ENCODE data around the gene PLA2G2F.

The PLA2G2F gene

DNA sequence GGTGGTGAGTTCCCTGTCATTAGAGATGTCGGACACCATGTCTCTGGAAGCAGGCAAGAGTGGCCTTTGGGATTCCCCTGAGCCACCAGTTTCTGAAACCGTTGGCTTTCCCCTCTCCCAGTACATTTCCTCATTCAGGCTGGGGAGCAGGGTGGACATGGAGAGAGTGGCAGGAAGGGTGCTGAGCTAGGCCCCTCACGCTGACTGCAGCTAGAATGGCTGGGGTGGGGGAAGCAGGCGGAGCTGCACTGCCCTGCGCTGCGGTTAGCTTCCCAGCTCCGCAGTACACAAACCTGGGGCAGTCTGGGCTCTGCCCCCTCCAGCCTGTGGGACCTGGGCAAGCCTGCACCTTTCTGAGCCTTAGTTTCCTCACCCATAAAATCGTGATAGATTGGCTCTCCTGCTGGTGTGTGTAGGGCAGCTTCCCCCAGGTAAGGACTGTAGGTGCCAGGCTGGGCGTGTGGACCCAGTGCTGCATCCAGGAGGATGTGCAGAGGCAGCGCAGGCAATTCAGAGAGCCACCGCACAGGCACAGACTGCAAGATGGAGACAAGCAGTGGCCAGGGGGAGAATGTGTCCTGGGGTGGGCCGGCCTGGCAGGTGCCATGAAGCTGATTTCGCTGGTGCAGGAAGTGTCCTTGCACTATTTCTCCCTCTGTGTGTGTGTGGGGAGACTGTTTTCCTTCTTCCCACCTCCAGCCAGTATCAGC lies 3.0 kb downstream of the PLA2G2F start:
- DNase-seq (ENCODE audit: low read depth in 2 of 2) = no peak

DNA sequence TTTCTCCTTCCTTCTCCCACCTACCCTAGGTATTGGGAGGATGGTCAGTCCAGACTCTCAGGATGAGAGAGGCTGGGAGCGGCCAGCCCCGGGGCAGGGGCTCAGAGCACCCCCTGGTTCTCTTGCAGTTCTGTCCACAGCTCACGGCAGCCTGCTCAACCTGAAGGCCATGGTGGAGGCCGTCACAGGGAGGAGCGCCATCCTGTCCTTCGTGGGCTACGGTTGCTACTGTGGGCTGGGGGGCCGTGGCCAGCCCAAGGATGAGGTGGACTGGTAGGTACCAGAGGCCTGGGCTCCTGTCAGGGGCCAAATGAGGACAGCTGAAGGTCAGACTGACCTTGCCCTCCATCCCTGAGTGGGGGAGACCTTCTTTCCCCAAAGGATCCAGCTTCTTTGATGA lies 4.2 kb downstream of the PLA2G2F start:
- DNase-seq (ENCODE audit: low read depth in 2 of 2) = no peak

DNA sequence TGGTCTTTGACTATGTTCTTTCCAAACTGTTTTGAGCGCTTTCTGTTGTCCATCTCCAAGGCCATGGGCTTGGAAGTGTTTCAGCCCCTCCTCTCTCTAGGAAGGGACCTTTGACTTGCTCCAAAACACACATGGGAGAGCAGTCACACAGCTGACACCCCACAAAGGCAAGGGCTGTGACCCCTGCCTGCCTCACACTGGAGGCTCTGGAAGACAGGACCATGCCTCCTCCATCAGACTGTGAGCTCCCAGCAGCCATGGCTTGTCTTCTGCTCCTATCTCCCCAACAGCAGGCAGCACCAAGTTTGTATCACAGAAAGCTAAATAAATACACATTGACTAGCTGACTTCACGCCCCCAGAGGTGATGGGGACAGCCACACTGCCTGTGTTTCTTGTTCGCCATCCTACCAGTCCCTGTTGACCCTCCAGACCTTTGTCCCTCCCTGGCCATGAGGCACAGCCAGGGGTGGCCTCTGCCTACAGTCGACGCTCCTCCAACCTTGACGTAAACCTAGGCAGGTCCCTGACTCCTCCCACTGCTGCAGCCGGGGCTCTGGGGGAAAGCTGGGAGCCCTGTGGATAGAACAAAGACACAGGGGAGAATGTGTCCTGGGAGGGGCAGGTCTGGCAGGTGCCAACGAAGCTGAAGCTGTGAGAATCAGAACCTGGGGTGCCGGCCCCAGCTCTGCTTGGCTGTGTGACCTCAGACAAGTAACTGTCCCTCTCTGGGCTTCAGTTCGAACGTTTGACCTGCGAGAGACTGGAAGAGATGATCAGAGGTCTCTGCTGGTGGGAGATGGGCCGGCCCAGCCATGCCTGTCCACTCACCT lies 4.8 kb downstream of the PLA2G2F start:
- no peak for DNase-seq (ENCODE audit: low read depth in 2 of 2)

DNA sequence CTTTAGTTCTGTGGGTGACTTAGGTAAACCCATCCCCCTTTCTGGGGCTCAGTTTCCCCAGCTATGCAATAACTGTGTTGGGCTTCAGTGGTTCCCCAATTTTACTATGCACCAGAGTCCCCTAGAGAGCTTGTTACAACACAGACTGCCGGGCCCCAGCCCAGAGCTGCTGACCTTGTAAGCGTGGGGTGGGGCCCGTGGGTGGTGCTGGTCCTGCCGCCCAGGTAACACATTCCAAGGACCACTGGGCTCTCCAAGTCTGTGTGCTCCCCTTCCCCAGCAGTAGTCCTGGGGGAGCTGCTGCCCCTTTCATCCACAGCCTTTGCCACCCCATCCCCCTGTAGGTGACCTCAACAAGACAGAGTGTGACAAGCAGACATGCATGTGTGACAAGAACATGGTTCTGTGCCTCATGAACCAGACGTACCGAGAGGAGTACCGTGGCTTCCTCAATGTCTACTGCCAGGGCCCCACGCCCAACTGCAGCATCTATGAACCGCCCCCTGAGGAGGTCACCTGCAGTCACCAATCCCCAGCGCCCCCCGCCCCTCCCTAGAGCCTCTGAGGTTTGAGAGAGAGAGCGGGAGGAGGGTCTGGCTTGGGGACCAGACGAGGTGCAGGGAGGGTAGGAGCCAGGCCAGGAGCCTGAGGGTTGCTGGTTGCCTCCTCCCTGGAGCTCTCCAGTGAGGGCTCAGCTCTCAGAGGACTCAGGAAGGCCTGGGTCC lies 8.9 kb downstream of the PLA2G2F start:
- no peak for DNase-seq (ENCODE audit: low read depth in 2 of 2)

DNA sequence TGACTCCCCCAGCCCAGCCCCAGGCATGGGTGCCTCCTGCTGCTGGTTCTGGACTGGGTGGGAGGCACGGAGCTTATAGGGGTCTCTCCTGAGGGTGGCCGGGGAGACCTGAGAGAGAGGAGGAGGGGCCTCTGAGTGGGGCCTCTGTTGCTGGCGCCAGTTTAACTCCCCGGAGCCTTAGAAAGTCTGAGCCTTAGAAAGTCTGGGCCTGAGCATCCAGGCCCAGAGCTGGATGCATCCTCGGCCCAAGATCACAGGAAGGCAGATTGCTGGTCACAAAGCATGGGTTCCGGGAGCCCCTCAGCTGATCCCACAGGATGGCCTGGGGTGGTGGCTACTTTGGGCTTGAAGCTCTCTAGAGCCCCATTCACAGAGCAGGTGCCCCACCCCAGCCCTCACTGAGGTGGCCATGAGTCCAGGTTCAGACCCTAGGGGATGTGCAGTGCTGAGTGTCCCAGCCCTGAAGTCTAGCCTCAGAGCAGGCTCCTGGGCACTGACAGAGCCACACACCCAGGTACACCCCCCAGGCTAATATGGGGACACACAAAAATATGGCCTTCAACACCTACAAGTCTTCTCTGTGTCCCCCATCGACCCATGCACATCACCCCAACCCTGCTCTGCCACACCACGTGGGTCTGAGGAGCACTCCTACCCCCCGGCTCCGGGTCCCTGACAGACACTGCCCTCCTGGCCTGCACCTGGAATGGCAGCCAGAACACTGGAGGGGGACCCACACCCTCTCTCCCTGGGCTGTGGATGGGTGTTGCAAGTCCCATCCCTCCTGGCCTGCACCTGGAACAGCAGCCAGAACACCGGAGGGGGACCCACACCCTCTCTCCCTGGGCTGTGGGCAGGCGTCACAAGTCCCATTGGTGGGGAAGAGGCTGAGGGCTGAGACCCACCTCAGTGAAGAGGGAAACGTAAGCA lies 9.7 kb downstream of the PLA2G2F start:
- DNase-seq (ENCODE audit: low read depth in 2 of 2) = no peak

DNA sequence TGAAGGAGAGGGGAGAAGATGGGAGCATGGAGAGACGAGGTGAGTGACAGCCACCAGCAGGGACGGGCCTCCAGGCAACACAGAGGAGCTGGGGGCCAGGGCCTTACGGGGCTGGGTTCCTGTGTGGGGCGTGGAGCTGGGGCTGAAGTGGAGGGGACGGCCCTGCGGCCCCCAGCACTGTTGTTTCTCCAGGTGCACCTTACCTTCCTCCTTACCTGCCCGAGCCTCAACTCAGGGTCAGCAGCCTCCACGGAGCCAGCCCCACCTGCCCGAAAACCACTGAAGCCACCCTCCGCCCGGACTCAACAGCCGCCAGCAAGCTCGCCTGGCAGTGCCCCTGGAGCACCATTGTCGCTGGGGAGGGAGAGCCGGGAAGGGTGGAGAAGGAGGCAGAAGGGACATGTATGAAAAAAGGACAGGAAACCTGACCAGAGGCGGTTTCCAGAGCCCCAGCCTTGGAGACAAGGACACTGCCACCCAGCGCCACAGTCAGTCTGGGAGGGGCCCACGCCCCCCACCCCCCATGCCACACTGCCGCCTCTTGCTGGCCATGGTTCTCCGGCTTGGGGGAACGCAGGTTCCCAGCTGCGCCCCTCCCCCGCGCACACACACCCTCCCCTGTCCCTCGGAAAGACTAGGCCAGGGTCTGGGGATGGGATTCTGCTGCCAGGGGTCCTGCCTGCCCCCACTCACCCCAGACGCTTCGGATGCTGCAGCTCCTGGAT lies 10.6 kb downstream of the PLA2G2F start:
- no peak for DNase-seq (ENCODE audit: low read depth in 2 of 2)

DNA sequence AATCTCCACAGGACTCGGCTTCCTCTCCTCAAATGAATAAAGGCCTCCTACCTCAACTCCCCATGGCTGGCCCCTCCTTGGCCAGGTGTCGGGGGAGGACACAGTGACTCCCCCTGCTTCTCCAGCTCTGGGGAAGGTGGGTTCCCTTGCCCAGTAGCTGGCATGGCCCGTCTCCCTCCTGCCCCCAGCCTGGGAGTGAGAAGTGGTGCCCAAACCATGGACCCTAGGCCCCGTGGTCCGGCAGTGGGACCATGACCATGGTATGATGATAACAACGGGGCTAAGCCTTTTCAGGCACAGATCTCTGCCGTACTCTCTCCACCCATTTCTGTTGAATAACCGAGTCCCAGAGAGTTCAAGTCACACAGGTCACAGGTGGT lies 11.2 kb downstream of the PLA2G2F start:
- no peak for DNase-seq (ENCODE audit: low read depth in 2 of 2)

DNA sequence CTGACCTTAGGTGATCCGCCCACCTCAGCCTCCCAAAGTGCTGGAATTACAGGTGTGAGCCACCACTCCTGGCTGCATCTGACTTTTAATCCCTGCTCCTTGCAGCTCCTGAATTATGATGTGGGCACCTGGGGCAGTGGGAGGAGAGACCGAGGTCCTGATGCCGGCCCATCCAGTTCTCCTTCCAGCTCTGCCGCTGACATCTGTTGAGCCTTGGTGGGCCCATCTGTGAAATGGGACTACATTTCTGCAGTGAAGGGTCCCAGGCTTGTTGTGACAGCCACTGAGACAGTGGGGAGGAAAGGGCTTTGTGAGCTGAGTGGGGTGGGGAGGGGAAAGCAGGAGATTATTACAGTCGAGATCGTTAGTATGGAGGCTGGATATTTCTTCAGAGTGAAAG lies 11.8 kb downstream of the PLA2G2F start:
- DNase-seq (ENCODE audit: low read depth in 2 of 2) = no peak

DNA sequence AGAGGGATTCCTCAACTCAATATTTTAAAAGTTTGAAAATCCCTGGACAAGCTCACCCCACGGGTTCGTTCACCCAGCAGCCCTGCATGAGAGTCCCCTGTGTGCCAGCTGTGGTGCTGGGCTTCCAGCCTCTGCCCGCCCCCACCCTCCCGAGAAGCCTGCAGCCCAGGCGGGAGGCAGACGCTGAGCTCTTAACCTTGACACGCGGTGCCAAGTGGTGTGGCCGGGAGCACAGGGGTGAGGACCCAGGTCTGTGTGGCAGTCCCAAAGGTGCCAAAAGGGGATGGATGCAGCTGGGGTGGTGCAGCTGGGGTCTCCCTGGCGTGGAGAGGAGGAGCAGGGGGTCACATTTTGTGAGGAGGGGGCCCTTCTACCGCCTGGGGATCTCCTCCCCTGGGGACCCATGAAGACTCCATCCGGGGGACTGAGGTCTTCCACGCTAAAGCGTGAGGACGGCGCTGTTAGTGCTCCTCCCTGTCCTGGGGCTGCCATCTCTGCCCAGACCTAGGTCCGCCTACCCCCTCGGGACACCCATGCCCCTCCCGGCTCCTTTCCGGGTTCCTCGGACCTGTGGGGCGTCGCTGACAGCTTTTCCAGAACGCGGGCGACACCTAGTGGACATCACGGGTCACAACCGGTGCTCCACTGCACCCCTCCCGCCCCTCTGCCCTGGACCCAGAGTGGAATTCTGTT lies 12.9 kb downstream of the PLA2G2F start:
- DNase-seq (ENCODE audit: low read depth in 2 of 2) = peak; percentile 48 to 51

DNA sequence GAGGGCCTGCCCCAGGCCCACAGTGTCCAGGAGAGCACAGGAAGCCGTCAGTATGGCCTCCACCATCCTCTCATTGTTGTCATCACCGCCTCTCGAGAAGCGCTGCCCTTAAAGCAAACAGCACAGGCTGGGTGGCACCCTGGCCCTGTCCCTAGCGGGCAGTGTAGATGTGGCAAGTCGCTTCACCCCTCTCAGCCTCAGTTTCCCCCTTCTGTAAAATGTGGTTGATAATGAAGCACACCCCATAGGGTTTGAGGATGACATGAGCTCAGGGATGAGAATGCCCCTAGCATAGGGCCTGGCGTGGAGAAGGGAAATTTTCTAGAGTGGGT lies 13.4 kb downstream of the PLA2G2F start:
- no peak for DNase-seq (ENCODE audit: low read depth in 2 of 2)

DNA sequence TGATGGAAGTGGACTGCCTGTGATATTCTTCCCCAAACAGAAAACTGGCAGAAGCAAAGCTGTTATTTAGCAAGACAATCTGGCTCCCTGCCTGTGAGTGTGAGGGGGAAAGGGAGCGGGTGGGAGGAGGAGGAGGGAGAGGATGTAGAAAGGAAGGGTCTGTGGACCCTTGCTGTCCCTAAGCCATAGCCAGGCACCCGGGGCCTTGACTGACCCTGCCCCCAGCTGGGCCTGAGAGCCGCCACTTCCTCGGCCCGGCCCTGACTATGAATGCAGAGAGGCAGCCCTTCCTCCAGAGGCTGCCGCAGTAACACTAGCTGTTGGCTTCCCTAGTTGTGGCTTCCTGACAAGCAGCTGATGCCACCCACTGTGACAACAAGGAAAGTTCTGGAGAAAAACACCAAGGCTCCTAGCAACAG lies 13.9 kb downstream of the PLA2G2F start:
- no peak for DNase-seq (ENCODE audit: low read depth in 2 of 2)

DNA sequence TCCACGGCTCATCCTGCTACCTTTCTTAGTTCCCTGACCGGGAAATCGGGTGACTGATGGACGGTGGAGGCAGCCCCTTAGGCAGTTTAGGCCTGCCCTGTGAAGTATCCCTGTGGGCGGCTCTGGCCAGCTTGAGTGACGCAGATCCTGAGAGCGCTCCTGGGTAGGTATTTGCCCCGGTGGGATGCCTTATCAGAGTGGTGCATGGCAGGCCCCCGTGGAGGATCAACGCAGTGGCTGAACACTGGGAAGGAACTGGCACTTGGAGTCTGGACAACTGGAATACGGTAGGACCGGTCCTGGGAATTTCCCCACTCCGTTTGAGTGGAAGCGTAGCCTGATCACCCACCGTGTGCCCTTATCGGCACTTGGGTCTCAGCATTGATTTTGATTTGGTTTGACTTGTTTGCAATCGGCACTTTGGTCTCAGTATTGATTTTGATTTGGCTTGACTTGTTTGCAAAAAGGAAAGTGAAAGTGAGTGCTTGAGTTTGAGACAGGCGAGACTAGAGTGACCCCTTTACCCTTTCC lies 15.2 kb downstream of the PLA2G2F start:
- no peak for DNase-seq (ENCODE audit: low read depth in 2 of 2)

DNA sequence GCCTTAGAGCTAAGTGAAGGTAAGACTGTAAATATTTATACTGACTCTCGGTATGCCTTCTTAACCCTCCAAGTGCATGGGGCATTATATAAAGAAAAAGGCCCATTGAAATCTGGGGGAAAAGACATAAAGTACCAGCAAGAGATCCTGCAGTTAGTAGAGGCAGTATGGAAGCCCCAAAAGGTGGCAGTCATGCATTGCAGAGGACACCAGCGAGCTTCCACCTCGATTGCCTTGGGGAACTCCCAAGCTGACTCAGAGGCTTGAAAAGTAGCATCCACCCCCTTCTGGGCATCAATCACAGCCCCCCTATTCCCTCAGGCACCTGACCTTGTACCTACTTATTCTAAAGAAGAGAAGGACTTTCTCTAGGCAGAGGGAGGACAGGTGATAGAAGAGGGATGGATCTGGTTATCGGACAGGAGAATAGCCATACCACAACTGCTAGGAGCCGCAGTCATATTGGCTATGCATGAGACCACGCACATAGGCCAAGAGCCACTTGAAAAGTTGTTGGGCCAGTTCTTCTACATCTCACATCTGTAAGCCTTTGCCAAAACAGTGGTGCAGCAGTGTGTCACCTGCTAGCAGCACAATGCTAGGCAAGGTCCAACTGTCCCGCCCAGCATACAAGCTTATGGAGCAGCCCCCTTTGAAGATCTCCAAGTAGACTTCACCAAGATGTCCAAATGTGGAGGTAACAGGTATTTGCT lies 19.4 kb downstream of the PLA2G2F start:
- no peak for DNase-seq (ENCODE audit: low read depth in 2 of 2)

DNA sequence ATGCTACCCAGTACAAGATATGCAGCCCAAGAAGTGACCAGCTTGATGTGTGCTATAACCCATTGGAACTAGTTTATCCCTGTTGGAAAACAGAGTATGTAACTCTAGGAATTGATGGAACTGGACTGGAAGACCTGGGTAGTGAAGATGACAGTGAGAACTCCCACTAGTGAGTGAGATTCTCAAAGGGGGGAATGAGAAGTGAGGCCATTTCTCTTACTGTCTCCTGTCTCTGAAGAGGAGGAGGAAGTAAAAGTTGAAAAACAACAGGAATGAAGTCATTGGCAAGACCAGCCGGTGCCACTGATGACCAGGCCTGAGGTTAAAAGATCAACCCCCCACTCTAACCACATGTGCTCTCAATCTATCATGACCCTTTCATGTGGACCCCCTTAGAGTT lies 20.9 kb downstream of the PLA2G2F start:
- no peak for DNase-seq (ENCODE audit: low read depth in 2 of 2)

DNA sequence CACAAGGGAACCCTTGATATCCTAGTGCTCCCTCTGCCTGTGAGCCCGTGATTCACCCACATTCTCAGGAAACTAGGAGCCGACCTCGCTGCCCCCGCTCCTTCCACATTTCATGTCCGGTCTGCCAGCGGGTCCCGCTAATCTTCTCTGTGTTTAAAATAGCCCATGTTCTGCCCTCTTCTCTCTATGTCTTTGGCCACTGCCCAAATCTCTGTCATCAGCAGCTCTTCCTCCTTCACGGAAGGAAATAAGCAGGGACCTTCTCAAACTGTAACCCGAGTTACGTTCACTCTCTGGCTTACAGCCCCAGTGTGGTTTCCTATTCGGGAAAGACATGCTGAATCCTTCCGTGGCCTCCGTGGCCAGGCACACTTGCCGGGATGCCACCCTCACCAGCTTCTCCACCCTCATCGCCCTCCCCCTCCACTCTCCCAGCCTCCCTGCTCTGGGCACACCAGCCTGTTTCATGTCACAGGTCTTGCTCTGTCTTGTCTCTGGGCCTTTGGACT lies 25.6 kb downstream of the PLA2G2F start:
- no peak for DNase-seq (ENCODE audit: low read depth in 2 of 2)

DNA sequence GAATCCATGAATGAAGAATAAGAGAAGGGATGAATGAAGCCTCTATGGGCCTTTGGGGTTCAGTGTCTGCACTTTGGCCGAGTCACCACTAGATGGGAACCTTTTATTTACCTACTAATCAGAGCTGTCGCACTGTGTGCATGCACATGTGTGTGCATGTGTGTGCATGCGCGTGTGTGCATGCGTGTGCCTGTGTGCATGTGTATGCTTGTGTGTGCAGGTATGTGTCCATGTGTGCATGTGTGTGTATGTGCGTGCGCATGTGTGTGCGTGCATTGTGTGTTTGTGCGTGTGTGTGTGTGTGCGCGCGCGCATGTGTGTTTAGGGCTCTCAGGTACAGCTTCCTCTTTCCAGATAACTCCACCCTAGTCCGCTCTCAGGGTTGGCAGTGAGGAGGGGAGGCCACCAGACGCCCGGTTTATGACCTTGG lies 26.4 kb downstream of the PLA2G2F start:
- no peak for DNase-seq (ENCODE audit: low read depth in 2 of 2)

DNA sequence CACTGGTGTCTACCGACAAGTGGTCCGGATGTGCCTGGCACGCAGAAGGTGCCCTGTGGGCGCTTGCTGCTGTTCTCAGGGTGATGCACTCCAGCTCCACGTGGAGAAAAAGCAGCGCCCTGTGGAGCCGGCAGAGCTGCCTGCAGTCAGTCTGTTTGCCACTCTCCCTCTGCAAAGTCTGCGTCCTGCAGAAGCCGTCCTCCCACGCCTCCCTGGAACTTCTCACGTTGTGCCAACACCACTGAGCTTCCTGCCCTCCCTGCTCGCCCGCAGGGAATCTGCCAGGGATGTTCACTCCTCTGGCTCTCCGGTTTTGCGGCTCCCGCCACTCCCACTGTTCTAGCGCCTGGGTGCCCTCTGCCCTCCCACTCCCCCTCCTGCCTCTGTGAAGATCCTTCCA lies 26.9 kb downstream of the PLA2G2F start:
- no peak for DNase-seq (ENCODE audit: low read depth in 2 of 2)

DNA sequence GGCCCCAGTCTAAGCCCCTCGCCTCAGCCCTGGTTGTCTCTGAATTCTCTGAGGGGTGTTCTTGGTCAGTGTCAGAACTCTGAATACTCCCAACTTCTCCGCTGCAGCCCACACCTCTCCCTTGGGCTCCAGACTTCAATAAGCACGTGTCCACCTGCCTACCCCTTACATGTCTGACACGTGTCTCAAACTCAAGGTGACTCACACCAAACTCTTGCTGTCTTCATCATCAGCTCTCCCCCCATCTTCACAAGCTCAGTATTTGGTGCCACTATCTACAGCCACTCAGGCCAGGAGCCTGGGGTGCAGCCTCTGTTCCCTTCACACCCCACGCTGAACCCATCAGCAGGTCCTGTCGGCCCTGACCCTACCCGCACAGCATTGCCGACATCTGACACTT lies 28.0 kb downstream of the PLA2G2F start:
- no peak for DNase-seq (ENCODE audit: low read depth in 2 of 2)

All from fibroblast of skin of left quadriceps (primary cell).